Activated CD4-positive, alpha-beta T cell treated with anti-CD3 and anti-CD28 coated beads for 24 hours (primary cell): Measurements from ENCODE around the gene TRIM41.
"Not testable (repeated sequence)": the region's sequence is repeated elsewhere in the genome, so short reads cannot be mapped to it uniquely, and the experiment has no call there.

ENCODE experiments used
- DNase-seq, 2 donors: peaks; one replicate each; pipeline ENCODE4 v3.0.0-alpha.2; 2020; ENCODE audit warnings: low read depth in 2 of 2

TRIM41 gene

GRCh38 chr5:181248277-181248676 lies 25.2 kb downstream of the TRIM41 start:
- no peak for DNase-seq

GRCh38 chr5:181255276-181255675 lies 32.2 kb downstream of the TRIM41 start:
- DNase-seq: no peak

- DNase-seq: no peak
These were observed 32.9 kb downstream of the TRIM41 start for GRCh38 chr5:181255836-181256578.

- DNase-seq: no peak
These were observed 35.5 kb downstream of the TRIM41 start for GRCh38 chr5:181258576-181258975.

GRCh38 chr5:181259283-181259682 lies 36.2 kb downstream of the TRIM41 start:
- DNase-seq: no peak

GRCh38 chr5:181259974-181260719 lies 37.1 kb downstream of the TRIM41 start:
- DNase-seq: no peak

GRCh38 chr5:181260720-181261319 lies 37.7 kb downstream of the TRIM41 start, which contains the start of gene TRIM52:
TRIM52 (minus strand) TSS chr5:181261143; CDS start chr5:181260813, 330 bp downstream.
- DNase-seq: peak; percentile 81 to 83

GRCh38 chr5:181261320-181262049 lies 38.4 kb downstream of the TRIM41 start:
- peak; percentile 52 to 53 for DNase-seq

- no peak for DNase-seq
These were observed 40.6 kb downstream of the TRIM41 start for GRCh38 chr5:181263633-181264032.

- DNase-seq: no peak
These were observed 42.1 kb downstream of the TRIM41 start for GRCh38 chr5:181265092-181265671.

GRCh38 chr5:181267291-181267904 lies 44.3 kb downstream of the TRIM41 start:
- DNase-seq: not testable (repeated sequence)

GRCh38 chr5:181267907-181268306 lies 44.8 kb downstream of the TRIM41 start:
- not testable (repeated sequence) for DNase-seq

- no peak for DNase-seq
These were observed 48.0 kb downstream of the TRIM41 start for GRCh38 chr5:181271081-181271480.

- DNase-seq: not testable (repeated sequence)
These were observed 50.3 kb downstream of the TRIM41 start for GRCh38 chr5:181273433-181273744.

- no peak for DNase-seq
These were observed 57.2 kb downstream of the TRIM41 start for GRCh38 chr5:181280251-181280762.

GRCh38 chr5:181281077-181281983 lies 58.2 kb downstream of the TRIM41 start:
- DNase-seq: no peak

GRCh38 chr5:181281984-181282316 lies 58.9 kb downstream of the TRIM41 start:
- no peak for DNase-seq

- DNase-seq: not testable (repeated sequence)
These were observed 59.3 kb downstream of the TRIM41 start for GRCh38 chr5:181282415-181282814.

GRCh38 chr5:181282874-181283273 lies 59.8 kb downstream of the TRIM41 start:
- DNase-seq: no peak

GRCh38 chr5:181283347-181283746 lies 60.3 kb downstream of the TRIM41 start:
- DNase-seq: no peak
